Esophagus (tissue), 2 donors: ENCODE measurements around the gene FKBP4. TPM values are rescaled to one million over a fixed set of nuclear protein-coding genes. Genes with fewer than 3 reads are reported as not detected.

Source experiments
- H3K27ac ChIP-seq, 2 donors: one replicate each; pipeline ENCODE4 v1.5.1; 2013; ENCODE audit warnings: low read depth in 2 of 2, mild to moderate bottlenecking in 2 of 2, inconsistent platforms in 1 of 2, low read length in 1 of 2, moderate library complexity in 1 of 2
- H3K27me3 ChIP-seq, 2 donors: one replicate each; pipeline ENCODE4 v1.6.1; 2013; ENCODE audit warnings: low read length in 2 of 2, control low read depth in 1 of 2, mild to moderate bottlenecking in 1 of 2; ENCODE audit not compliant: insufficient read depth in 2 of 2, control insufficient read depth in 1 of 2
- H3K36me3 ChIP-seq, 2 donors: one replicate each; pipeline ENCODE4 v1.6.1; 2013; ENCODE audit warnings: low read length in 1 of 2; ENCODE audit not compliant: control insufficient read depth in 2 of 2, insufficient read depth in 2 of 2
- H3K4me1 ChIP-seq, 2 donors: one replicate each; pipeline ENCODE4 v1.6.1; 2013; ENCODE audit warnings: low read length in 1 of 2; ENCODE audit not compliant: control insufficient read depth in 2 of 2, insufficient read depth in 2 of 2
- H3K4me3 ChIP-seq, 2 donors: one replicate each; pipeline ENCODE4 v1.5.1; 2013; ENCODE audit warnings: low read length in 2 of 2, mild to moderate bottlenecking in 2 of 2, low read depth in 1 of 2, moderate library complexity in 1 of 2
- H3K9me3 ChIP-seq, 2 donors: one replicate each; pipeline ENCODE4 v1.6.1; 2013; ENCODE audit warnings: mild to moderate bottlenecking in 2 of 2, low read depth in 1 of 2, low read length in 1 of 2, moderate library complexity in 1 of 2; ENCODE audit not compliant: control insufficient read depth in 2 of 2, insufficient read depth in 1 of 2
- WGBS, 2 donors: extraction: QIAGEN DNeasy Blood & Tissue Kit; methylation state at CpG; one replicate each; pipeline ENCODE4 v1.1.7; 2013; 5-methylcytosine and 5-hydroxymethylcytosine counted together
- polyA plus RNA-seq, 2 donors: library from polyadenylated mRNA; stranded (reverse); fragments of 200-250 nt; gene quantifications; one replicate each; pipeline ENCODE4 v1.2.3, GENCODE V29; 2013
- donor health status: healthy with polysubstance abuse.
- donor health status: Bipolar disorder and iron deficiency.

FKBP4 gene
- polyA plus RNA-seq, 2 donors: 42.0 to 56.6 TPM

DNA sequence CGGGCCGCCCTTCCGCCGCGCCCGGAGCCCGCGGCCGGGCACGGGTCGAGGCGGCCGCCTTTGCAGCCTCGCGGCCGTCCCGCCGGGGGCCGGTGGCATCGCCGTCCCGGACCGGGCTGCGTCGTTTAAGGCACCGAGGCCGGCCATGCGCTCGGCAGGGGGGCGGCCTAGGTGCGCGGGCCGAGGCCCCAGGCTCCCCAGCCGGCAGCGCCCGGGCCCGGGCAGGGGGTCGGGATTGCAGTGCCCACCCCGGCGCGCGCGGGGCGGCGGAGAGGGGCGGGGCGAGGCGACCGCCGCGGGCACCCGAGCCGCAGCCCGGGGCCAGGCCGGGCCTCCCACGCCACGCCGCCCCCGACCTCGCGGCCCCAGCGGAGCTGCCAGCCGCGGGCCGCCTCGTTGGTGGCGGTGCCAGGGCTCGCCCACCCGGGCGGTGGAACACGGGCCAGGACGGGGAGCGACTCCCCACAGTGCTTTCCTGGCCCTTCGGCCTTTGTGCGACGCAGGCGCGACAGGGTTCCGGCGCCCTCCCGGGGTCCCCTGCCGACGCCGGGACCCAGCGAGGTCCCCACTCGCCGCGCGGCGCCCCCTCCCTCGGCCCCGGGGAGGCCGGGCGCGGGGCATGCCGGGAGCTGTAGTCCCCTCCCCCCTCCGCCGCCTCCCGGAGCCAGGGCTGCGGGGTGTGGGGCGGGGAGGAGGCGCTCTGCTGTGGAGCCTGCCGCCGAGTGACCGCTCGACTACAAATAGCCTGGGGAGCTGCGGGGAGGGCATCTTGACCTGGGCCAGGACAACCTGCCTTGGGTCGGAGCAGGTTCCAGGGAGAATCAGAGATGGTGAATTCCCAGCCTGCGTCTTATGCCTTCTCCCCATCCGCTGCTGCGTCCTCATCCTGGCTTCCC lies 769 bp downstream of the FKBP4 start:
- Histone ChIP-seq H3K4me3 (peak overlapping the region; percentile 78 to 86), H3K36me3 (peaks cover 17 to 25% of the 10 kb centered on the region in 2 donors), H3K4me1 (peaks cover 0 to 17% of the 10 kb centered on the region in 2 donors), H3K27me3 (no peaks in the 10 kb centered on the region), H3K9me3 (no peaks in the 10 kb centered on the region), H3K27ac (peak overlapping the region; percentile 60 to 79)
- 0% methylated on average over 32 to 111 of the region's 111 CpGs for WGBS, 2 donors

DNA sequence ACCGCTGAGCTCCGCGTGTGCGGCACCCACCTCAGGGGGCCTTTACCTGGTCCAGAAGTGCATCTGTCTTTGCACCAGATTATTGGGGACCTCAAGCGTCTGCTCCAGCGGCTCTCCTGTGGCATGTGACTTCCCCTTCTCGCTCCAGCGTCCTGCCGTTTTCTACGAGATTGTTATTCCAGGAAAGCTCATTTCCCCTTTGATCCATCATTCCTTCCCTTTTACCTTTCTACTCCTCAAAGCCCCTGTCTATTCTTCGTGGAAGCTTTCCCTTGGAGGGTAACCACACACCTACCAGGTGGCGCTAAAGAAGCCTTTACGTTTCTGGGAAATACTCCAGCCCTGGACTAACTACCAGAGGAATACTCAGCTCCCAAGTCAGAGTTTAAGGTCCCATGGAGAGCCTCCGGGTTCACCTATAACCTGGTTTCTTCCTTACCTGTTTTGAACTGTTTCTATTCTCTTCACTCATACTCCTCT lies 1.5 kb downstream of the FKBP4 start:
- H3K4me1 ChIP-seq: peaks cover 0 to 22% of the 10 kb centered on the region in 2 donors
- H3K4me3 ChIP-seq: peak overlapping the region; percentile 78 to 86
- H3K27ac ChIP-seq: peak overlapping the region; percentile 60 to 79
- H3K9me3 ChIP-seq: no peaks in the 10 kb centered on the region
- 4% methylated on average over 14 of the region's 14 CpGs for WGBS, 2 donors
- no peaks in the 10 kb centered on the region for H3K27me3 ChIP-seq
- peaks cover 17 to 30% of the 10 kb centered on the region in 2 donors for H3K36me3 ChIP-seq

DNA sequence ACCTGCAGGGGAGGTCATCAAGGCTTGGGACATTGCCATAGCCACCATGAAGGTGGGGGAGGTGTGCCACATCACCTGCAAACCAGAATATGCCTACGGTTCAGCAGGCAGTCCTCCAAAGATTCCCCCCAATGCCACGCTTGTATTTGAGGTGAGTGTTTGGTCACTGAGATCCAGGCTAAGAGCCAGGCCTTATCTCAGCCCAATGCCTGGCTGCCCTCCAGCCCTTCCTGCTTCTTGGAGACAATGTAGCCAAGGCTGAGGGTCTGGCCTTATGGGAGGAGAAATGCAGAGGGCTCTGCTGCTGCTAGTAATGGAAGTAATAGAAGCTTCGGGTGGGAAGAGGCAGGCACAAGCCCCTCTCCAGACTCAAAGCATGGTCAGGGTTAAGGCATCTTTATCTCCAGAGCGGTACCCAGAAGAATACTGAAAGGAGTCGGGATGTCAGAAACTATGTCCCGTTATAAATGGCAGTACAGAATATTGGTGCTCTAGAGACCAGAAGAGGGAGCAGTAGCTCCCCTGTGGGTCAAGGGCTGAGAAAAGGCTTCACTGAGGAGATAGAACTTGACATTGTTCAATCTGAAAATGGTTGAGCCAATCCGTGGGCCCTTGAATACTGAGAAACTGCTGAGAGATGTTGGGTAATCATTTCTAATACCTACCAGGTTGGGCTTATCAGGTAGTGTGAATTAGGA lies 3.1 kb downstream of the FKBP4 start:
- peaks cover 0 to 24% of the 10 kb centered on the region in 2 donors for H3K4me1 ChIP-seq
- H3K4me3 ChIP-seq: no peak overlapping the region
- peaks cover 24 to 34% of the 10 kb centered on the region in 2 donors for H3K36me3 ChIP-seq
- H3K27ac ChIP-seq: no peak overlapping the region
- no peaks in the 10 kb centered on the region for H3K9me3 ChIP-seq
- no peaks in the 10 kb centered on the region for H3K27me3 ChIP-seq
- 69 to 73% methylated on average over 7 of the region's 7 CpGs for WGBS, 2 donors

DNA sequence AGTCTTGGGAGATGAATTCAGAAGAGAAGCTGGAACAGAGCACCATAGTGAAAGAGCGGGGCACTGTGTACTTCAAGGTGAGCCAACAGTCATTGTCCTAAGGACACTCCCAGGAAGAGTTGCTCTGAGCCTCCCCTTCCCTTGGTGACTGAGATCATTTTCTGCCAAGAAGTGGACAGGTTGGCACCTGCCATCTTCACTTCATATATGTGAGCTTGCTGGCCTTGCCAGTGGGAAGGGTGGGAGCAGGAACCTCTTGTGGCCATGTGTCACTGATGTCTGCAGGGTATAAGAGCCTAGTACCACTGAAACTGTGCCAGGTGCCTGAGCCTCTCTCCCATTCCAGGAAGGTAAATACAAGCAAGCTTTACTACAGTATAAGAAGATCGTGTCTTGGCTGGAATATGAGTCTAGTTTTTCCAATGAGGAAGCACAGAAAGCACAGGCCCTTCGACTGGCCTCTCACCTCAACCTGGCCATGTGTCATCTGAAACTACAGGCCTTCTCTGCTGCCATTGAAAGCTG lies 5.3 kb downstream of the FKBP4 start:
- peaks cover 0 to 24% of the 10 kb centered on the region in 2 donors for H3K4me1 ChIP-seq
- peaks cover 35 to 50% of the 10 kb centered on the region in 2 donors for H3K36me3 ChIP-seq
- no peak overlapping the region for H3K4me3 ChIP-seq
- H3K27me3 ChIP-seq: no peaks in the 10 kb centered on the region
- H3K27ac ChIP-seq: peak overlapping the region; percentile 65 to 84
- 49 to 66% methylated on average over 3 of the region's 3 CpGs for WGBS, 2 donors
- no peaks in the 10 kb centered on the region for H3K9me3 ChIP-seq

DNA sequence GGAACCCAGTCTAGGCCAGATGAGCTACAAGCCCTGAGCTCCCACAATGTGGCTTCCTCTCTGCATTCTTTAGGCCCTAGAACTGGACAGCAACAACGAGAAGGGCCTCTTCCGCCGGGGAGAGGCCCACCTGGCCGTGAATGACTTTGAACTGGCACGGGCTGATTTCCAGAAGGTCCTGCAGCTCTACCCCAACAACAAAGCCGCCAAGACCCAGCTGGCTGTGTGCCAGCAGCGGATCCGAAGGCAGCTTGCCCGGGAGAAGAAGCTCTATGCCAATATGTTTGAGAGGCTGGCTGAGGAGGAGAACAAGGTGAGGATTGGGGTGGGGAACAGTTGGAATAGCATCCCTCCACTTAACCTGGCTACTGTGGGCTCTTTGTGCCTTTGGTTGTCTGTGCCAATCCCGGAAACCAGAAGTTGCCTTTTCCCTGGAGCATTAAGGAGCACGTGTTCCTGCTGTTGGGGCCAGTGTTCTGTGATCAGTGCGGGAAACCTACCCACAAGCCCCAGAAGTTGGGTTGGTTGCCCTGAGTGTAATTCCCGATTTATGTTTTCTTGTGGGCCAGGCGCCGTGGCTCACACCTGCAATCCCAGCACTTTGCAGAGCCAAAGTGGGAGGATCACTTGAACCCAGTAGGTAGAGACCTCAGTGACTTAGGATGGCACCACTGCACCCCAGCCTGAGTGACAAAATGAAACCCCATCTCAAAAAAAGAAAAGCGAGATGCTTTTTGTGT lies 6.4 kb downstream of the FKBP4 start:
- peak overlapping the region; percentile 58 to 66 for H3K27ac ChIP-seq
- H3K36me3 ChIP-seq: peaks cover 39 to 50% of the 10 kb centered on the region in 2 donors
- no peaks in the 10 kb centered on the region for H3K9me3 ChIP-seq
- peaks cover 0 to 24% of the 10 kb centered on the region in 2 donors for H3K4me1 ChIP-seq
- no peaks in the 10 kb centered on the region for H3K27me3 ChIP-seq
- WGBS, 2 donors: 49 to 54% methylated on average over 16 of the region's 16 CpGs
- no peak overlapping the region for H3K4me3 ChIP-seq

DNA sequence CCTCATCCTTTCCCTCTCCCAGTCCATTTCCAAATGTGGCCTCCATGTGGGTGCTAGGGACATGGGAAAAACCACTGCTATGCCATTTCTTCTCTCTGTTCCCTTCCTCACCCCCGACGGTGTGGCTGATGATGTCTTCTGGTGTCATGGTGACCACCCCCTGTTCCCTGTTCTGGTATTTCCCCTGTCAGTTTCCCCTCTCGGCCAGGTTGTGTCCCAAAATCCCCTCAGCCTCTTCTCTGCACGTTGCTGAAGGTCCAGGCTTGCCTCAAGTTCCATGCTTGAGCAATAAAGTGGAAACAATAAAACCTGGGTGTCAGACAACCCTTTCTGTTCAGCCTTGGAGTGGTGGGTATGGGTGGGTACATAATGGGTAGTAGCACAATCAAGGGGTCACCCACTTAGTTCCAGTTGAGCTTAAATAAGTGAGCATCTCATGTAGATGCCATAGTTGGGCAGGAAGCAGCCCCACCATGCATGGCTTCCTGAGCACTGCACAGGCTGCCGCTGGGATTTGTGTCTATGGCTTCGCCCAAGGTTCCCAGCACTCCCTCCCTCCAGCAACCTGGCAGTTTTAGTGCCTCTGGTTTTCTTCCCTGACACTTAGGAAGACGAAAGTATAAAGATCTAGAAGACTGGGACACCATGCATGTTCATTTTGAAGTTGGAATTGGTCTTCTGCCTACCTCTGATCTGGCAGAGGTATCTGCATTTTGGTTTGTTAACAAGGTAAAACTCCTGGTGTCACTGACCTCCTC lies 9.0 kb downstream of the FKBP4 start:
- Histone ChIP-seq H3K4me1 (peaks cover 0 to 11% of the 10 kb centered on the region in 2 donors), H3K27ac (no peak overlapping the region), H3K36me3 (peaks cover 35 to 36% of the 10 kb centered on the region in 2 donors), H3K4me3 (no peak overlapping the region), H3K27me3 (no peaks in the 10 kb centered on the region), H3K9me3 (no peaks in the 10 kb centered on the region)
- 78 to 83% methylated on average over 7 of the region's 7 CpGs for WGBS, 2 donors

DNA sequence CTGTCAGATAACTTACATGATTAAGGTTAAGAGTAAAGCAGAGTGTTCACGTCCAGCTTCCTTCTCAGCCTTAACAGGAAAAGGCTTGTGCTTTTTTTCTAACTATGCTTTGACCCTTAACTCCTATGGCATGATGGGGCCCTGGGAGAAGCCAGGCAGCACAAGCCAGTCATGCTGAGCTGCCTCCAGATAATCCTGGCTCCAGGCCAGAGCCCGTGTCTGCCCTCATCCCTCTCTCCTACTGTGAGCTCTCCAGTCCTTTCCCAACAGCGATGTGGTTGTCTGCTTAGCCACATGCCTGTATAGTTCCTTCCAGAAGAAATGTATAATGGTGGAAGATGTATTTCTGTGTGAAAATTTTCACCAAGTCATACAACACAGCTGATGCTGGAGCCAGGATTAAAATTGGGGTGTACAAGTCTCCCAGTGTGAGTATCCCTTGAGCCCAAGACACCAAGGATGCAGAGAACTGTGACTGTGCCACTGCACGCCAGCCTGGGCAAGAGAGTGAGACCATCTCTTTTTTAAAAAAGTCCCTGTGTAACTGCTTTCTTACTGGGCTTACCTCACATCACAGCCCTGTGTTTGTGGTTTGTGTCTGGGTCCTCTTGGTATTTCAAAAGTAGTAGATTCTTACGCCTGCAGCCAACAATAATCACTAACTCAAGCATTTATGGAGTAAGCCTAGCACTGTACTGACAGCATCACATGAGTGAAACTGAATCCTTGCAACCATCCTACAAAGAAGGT lies 9.8 kb downstream of the FKBP4 start:
- no peak overlapping the region for H3K4me3 ChIP-seq
- H3K27me3 ChIP-seq: no peaks in the 10 kb centered on the region
- no peaks in the 10 kb centered on the region for H3K9me3 ChIP-seq
- H3K36me3 ChIP-seq: peaks cover 32% of the 10 kb centered on the region in 2 donors
- 62 to 64% methylated on average over 5 of the region's 5 CpGs for WGBS, 2 donors
- no peak overlapping the region for H3K27ac ChIP-seq
- peaks cover 0 to 11% of the 10 kb centered on the region in 2 donors for H3K4me1 ChIP-seq

DNA sequence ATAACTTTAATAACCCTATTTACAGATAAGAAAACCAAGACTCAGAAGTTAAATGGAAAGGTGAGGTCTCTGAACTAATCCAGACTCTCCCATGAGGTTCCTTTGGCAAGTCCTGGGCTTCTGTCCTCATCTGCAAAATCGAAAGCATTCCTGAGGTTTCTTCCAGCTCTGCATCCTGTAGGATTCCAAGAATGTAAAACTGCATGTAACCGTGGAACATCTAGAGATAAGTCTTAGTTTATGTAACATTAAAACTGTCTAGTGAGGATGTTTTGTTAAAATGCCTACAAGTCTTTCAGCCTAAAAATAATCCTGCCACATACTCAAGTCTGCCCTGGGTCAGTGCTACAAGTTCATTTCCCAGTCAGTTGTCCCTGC lies 10.4 kb downstream of the FKBP4 start:
- Histone ChIP-seq H3K36me3 (peaks cover 26 to 29% of the 10 kb centered on the region in 2 donors), H3K27me3 (no peaks in the 10 kb centered on the region), H3K4me1 (peaks cover 0 to 10% of the 10 kb centered on the region in 2 donors), H3K9me3 (no peaks in the 10 kb centered on the region), H3K27ac (no peak overlapping the region), H3K4me3 (no peak overlapping the region)
- WGBS, 2 donors: 53 to 60% methylated on average over 2 of the region's 2 CpGs
